Measurements from ENCODE around the gene PNMA1.

Gene PNMA1, protein sequence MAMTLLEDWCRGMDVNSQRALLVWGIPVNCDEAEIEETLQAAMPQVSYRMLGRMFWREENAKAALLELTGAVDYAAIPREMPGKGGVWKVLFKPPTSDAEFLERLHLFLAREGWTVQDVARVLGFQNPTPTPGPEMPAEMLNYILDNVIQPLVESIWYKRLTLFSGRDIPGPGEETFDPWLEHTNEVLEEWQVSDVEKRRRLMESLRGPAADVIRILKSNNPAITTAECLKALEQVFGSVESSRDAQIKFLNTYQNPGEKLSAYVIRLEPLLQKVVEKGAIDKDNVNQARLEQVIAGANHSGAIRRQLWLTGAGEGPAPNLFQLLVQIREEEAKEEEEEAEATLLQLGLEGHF

GRCh38 chr14:73713803-73714655 lies at the start of gene PNMA1:
Gene PNMA1 (minus strand): TSS chr14:73714384. CDS start chr14:73713639, 745 bp downstream.
- DNase-seq (ENCODE audit: low read depth in 2 of 2): peak; percentile 78 to 87

DNA sequence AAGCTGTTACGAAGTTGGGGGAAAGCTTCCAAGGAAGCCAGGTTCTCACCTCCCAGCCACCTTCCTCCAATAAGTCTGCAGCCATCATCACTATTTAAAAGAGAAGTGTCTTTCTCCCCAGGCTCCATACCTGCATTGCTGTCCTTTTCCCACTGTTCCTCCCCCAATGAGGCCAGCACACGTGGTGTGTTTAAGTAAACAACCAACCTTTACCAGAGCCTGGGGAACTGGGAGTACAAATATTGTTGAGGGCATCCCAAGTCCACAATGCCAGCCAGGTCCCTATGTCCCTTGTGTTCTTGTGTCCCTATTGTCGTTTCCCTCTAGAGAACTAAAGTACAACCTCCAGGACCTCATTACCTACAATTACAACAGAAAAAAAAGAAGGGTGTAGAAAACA lies 49.2 kb upstream of the PNMA1 start:
- DNase-seq (ENCODE audit: low read depth in 2 of 2): no peak

GRCh38 chr14:73762375-73762822 lies 48.2 kb upstream of the PNMA1 start:
- DNase-seq (ENCODE audit: low read depth in 2 of 2): no peak

DNA sequence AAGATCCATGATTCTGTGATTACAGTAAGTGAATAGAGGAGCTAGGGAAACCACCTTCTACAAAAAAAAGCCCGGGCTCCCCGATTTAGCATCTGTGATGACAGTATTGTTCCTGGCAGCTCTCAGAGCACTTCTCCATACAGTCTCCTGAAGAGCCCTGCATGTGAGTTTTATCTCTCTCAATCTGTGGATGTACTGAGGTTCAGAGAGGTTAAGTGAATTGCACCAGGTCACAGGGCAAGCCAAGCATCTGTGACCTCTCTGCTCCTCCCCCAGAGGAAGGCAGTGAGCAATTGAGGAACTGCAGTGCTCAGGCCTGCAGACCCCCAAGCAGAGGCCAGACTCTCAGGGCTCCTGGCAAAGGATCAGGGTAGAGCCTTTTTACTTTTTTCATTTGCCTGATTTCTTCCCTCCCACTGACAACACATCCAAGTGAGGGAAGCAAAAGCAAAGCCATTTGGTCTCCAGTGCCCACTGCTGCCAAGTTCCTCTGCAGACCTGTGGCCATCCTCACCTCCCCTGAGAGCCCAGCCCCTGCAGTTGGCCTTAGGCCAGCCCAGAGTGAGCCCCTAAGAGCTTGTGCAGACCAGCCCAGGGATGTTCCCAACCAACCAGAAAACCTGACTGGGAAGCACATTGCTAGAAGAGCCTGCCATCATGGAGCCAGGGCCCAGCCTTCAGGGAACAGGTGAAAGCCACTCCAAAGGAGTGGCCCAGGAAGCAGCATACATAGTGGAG lies 47.6 kb upstream of the PNMA1 start:
- no peak for DNase-seq (ENCODE audit: low read depth in 2 of 2)

GRCh38 chr14:73760598-73761586 lies 46.7 kb upstream of the PNMA1 start:
- DNase-seq (ENCODE audit: low read depth in 2 of 2): no peak

DNA sequence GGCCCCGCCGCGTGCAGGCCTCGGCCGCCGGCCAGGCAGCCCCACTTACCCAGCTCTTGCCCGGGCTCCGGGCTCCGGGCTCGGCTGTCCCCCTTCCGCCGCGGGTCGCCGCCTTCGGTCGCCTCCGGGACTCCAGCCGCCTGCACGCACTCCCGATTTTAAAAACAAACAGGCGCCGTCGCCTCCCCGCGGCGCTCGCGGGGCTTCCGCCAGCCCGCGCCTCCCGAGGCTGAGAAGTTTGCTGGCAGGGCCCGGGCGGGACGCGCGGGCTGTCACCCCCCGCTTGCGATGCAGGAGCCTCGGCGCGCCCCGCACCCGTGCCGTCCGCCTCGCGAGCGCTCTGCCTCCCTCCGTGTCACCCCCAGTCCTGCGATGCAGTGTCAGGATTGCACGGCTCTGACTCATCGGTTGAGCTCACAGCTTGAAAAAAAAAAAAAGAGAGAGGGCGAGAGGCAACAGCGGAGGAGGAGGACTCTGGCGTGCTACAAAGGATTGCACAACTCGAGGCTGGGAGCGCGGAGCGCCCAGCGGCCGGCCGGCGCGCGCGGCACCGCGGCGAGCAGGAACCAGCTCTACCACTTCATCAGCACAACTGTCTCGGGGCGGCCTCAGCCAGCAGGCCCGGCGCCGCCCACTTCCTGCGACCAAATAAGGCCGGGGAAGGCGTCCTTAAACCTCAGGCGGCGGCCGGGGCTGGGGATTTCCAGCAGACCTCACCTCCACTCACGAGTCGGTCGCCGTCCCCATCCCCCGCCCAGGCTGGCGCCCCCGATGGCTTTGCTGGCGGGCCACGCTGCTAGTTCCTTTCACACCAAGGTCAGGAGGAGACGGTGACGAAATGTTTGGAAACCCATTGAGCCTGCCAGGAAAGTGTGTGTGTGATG lies 45.8 kb upstream of the PNMA1 start:
- peak; percentile 96 to 98 for DNase-seq (ENCODE audit: low read depth in 2 of 2)

DNA sequence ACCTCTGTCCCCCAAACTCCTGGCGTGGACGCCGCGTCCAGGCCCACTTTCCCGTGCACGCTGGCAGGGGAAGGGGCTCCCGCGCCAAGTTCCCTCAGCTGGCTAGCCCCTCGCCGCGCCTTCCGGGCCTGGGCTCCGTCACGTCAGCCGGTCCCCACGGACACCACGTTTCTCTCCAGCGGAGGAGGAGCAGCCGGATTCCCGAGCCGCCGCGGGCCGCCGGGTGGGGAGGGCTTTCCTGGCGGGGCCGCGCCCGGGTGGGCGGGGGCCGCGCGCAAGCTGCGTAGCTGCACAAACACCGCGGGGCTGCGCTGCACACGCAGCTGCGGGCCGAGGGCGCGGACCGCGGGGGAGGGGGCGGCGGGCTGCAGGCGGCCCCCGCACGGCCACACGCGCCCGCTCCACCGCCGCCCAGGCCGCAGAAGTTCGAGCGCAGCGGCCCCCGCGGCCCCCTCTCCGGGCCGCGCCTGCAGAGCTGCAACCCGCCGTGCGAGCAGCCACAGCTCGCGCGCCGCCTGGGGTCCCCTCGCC lies 45.1 kb upstream of the PNMA1 start:
- no peak for DNase-seq (ENCODE audit: low read depth in 2 of 2)

GRCh38 chr14:73758392-73759182 lies 44.4 kb upstream of the PNMA1 start:
- peak; percentile 71 to 72 for DNase-seq (ENCODE audit: low read depth in 2 of 2)

DNA sequence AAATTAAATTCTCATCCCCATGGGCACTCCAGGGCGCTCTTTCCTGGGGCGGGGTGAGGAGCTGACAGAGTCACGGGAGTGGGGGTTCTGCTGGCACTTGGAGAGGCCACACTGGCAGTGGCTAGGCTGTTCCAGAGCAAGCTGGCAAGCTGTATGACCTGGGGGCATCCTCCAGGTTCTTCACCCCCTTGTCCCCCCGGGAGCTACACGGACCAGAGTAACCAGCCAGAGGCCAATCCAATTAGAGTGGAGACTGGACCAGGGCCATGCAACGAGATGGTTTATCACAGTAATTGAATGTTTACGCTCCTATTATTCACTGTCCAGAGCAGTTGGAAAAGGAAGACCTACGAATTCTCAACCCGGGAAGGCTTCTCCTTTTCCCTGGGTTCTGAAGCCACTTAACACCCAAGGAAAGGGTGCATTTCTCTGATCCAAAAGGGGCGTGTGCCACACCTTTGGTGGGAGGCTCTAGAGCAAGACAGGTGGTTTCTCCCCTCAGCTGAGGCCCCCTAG lies 43.8 kb upstream of the PNMA1 start:
- no peak for DNase-seq (ENCODE audit: low read depth in 2 of 2)

DNA sequence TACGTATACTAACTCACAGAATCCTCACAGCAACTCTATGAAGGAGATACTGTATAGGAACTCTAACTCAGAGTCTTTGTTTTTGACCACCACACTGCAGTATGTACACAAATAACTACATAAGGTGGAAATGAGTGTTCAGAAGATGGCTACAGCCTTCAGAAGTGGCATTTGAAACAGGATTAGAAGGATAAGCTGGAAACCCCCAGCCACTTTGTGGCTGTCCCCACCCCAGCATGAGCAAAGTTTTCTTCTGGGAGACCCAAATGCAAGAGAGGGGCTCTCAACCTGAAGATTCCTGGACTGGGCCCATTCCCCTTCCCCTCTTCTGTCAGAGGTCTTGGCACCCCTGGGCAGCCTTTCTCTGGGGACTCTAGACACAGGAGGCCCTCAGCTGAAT lies 43.2 kb upstream of the PNMA1 start:
- DNase-seq (ENCODE audit: low read depth in 2 of 2): no peak

DNA sequence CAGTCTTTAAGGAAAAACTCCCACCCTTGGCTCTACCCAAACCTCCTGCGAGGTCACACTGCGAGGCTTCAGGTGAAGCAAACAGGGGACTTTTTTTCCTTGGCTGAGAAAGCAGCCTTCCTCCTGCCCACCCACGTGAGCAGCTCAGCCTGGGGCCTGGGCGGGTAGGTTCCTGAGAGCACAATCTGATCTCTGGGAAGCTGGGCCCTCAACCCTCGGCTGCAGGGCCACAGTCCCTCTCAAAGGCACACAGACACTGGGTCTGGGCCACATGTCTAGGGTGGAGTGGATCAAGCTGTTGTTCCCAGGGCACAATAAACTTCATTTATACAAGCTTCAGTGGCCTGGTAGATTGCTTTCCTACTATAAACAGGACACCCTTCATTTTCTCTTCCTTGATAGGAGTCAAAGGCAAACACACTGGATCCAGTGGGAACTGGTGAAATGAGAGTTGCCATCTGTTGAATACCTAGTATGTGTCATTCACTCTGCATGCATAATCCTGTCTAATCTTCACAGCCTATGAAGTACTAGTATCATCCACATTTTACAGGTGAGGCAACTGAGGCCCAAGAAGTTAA lies 41.3 kb upstream of the PNMA1 start:
- no peak for DNase-seq (ENCODE audit: low read depth in 2 of 2)

DNA sequence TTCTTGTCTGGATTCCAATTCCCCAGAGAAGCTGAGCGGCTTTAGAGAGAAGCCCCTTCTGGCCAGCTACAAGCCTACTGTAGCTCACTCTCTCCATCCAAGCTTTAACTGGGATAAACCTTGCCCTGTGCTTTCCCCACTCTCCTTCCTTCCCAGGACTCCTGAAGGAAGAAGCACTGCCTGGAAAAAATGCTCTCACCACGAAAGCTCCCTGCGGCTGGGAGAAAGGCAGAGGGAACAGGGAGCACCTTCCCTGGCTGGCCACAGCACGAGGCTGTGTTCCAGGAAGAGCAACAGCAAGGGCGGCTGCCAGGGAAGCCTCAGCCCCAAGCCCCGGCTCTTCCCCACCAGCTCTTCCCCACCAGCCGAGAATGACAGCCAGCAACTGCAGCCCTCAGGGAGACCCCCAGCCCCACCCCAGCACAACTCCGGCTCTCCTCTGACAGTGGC lies 40.8 kb upstream of the PNMA1 start:
- DNase-seq (ENCODE audit: low read depth in 2 of 2): no peak

- DNase-seq (ENCODE audit: low read depth in 2 of 2): no peak
These were observed 40.0 kb upstream of the PNMA1 start for GRCh38 chr14:73753887-73754795.

- no peak for DNase-seq (ENCODE audit: low read depth in 2 of 2)
These were observed 39.1 kb upstream of the PNMA1 start for GRCh38 chr14:73753124-73753886.

DNA sequence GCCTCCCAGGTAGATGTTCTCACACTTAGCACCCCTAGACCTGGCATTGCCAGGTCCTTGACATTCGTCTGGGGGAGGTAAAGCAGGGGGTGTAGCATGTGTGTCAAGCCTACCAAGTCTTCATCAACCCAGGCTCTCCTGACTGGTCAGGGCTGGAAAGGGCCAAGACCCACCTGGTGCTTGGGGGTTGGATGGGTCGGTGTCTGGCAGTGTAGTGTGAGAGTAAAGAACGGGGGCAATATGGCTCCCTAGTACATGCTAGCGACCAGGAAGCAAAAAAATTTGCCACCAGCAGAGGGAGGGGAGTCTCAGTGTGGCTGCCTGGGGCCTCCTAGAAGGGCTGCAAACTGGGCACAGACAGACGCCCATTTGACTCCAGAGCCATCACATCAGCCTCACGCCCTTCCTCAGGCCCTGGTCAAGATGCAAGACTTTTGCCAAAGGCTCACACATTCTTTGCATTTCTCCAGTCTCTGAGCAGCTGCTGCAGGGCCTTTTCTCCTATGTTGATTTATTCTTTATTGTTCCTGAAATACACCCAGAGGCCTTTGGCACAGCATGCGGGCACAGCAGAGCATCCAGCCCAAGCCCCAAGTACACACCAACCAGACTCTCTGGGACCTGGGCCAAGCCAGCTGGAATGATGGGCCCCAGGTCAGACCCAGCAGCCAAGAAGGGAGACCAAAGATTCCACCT lies 38.3 kb upstream of the PNMA1 start:
- no peak for DNase-seq (ENCODE audit: low read depth in 2 of 2)
